OCI-LY7 (cell line): ENCODE measurements around the gene LITAFD. TPM values are rescaled to one million over a fixed set of nuclear protein-coding genes. Genes with fewer than 3 reads are reported as not detected.

Source experiments
- BruUV-seq: library from RNA; stranded (reverse); fragments of 400-500 nt; replicated peaks from 2 replicates; lab custom pipeline; 2021; lab: Mats Ljungman, UMichigan
- CTCF ChIA-PET: fragments of 300-600 bp; sonication (Branson Sonifier 250); formaldehyde crosslinking; loops from one replicate; lab custom pipeline; 2022; ENCODE audit warnings: antibody characterized with exemption; ENCODE audit not compliant: unreplicated experiment; lab: Charles Lee
- POLR2A ChIA-PET: fragments of 300-600 bp; sonication (Branson Sonifier 250); formaldehyde crosslinking; loops from one replicate; lab custom pipeline; 2022; ENCODE audit warnings: antibody characterized with exemption; lab: Charles Lee
- DNase-seq: peaks from one replicate; pipeline ENCODE4 v3.0.0-alpha.2; 2015; ENCODE audit warnings: low spot score
- H2AFZ ChIP-seq: fragments of 200-600 bp; sonication (generic), shearing (Covaris generic); 2 replicates; pipeline ENCODE4 v1.6.1; 2014; ENCODE audit warnings: mild to moderate bottlenecking, antibody characterized with exemption, low read length, moderate library complexity
- H3K27ac ChIP-seq: fragments of 200-600 bp; sonication (generic); 2 replicates; pipeline ENCODE4 v1.5.1; 2014; ENCODE audit warnings: mixed run types, low read depth, mild to moderate bottlenecking, moderate library complexity, low read length, inconsistent platforms; ENCODE audit not compliant: poor library complexity, severe bottlenecking
- H3K36me3 ChIP-seq: fragments of 200-600 bp; sonication (generic); 2 replicates; pipeline ENCODE4 v1.6.1; 2014; ENCODE audit warnings: mild to moderate bottlenecking, antibody characterized with exemption, low read length, moderate library complexity, mixed read lengths; ENCODE audit not compliant: insufficient read depth
- H3K4me1 ChIP-seq: fragments of 200-600 bp; sonication (generic); 2 replicates; pipeline ENCODE4 v1.5.1; 2014; ENCODE audit warnings: mild to moderate bottlenecking, low read length; ENCODE audit not compliant: insufficient read depth, poor library complexity, severe bottlenecking
- H3K4me2 ChIP-seq: fragments of 200-600 bp; sonication (generic); 2 replicates; pipeline ENCODE4 v1.6.1; 2014; ENCODE audit warnings: mild to moderate bottlenecking, low read length
- H3K4me3 ChIP-seq: fragments of 200-600 bp; sonication (generic); 2 replicates; pipeline ENCODE4 v1.5.1; 2014; ENCODE audit warnings: mild to moderate bottlenecking, low read depth, low read length; ENCODE audit not compliant: poor library complexity, severe bottlenecking
- H3K79me2 ChIP-seq: fragments of 200-600 bp; sonication (generic); 2 replicates; pipeline ENCODE4 v1.6.1; 2016; ENCODE audit warnings: low read depth, mild to moderate bottlenecking, low read length, moderate library complexity, mixed read lengths; ENCODE audit not compliant: insufficient read depth
- H3K9me2 ChIP-seq: fragments of 200-600 bp; sonication (generic); 2 replicates; pipeline ENCODE4 v1.6.1; 2016; ENCODE audit warnings: mild to moderate bottlenecking, low read length, mixed read lengths; ENCODE audit not compliant: insufficient read depth
- H3K9me3 ChIP-seq: fragments of 200-600 bp; sonication (generic); 2 replicates; pipeline ENCODE4 v1.6.1; 2014; ENCODE audit warnings: mild to moderate bottlenecking, mixed run types, low read length, mixed read lengths
- H4K20me1 ChIP-seq: fragments of 200-600 bp; sonication (generic); 2 replicates; pipeline ENCODE4 v1.6.1; 2014; ENCODE audit warnings: mild to moderate bottlenecking, antibody characterized with exemption, low read length, moderate library complexity, mixed read lengths; ENCODE audit not compliant: insufficient read depth
- CTCF ChIP-seq: fragments of 200-600 bp; sonication (generic); conservative IDR thresholded peaks from 2 replicates; pipeline ENCODE4 v1.5.1; 2014; ENCODE audit warnings: mild to moderate bottlenecking, antibody characterized with exemption, low read length, moderate library complexity, mixed read lengths
- EZH2phosphoT487 ChIP-seq: fragments of 200-600 bp; sonication (generic); IDR thresholded peaks from 2 replicates; pipeline ENCODE4 v1.6.1; 2018; ENCODE audit warnings: low read depth, borderline replicate concordance, mild to moderate bottlenecking, mixed run types, antibody characterized with exemption, low read length, moderate library complexity, mixed read lengths
- intact Hi-C: fragments of 100-400 bp; cut with micrococcal nuclease; formaldehyde crosslinking; loops from one replicate; pipeline ENCODE4 v1.10.0; 2022; ENCODE audit not compliant: unreplicated experiment
- total RNA-seq, 2 experiments: library from RNA; depleted of rRNA in 1 of 2; stranded (reverse); fragments of >200 nt in 1 of 2; shearing (Covaris generic) in 1 of 2; gene quantifications; 2 replicates each; pipeline ENCODE4 v1.2.3, GENCODE V29; 2014 to 2022

Gene LITAFD
- total RNA-seq, 2 experiments from 2014 or later, result not detected

GRCh38 chr16:8847145-8847544 is 35.0 kb upstream of the LITAFD start:
- Histone ChIP-seq H3K36me3 (peaks cover 68% of the 10 kb centered on the region), H3K4me1 (no peaks in the 10 kb centered on the region), H3K4me3 (no peak overlapping the region), H4K20me1 (no peaks in the 10 kb centered on the region), H3K79me2 (no peaks in the 10 kb centered on the region; the same call in 1 of the 2 replicates), H3K27ac (no peak overlapping the region), H3K9me2 (no peaks in the 10 kb centered on the region), H3K4me2 (no peak overlapping the region), H3K9me3 (no peaks in the 10 kb centered on the region), H2AFZ (no peak overlapping the region)
- no peak for DNase-seq
- ChIA-PET CTCF (no interaction called here), POLR2A (no interaction called here)
- intact Hi-C loops, result no loop called here
- no TSS peak for BruUV-seq
- TF ChIP-seq CTCF (no peak), EZH2phosphoT487 (no peak)

- CTCF ChIA-PET, result no interaction called here
- intact Hi-C loops, result no loop called here
These were observed 34.5 kb upstream of the LITAFD start for GRCh38 chr16:8847623-8848022.

More at GRCh38 chr16:8847623-8848022, 34.5 kb upstream of the LITAFD start:
- no peak for DNase-seq
- POLR2A ChIA-PET, result no interaction called here
- Histone ChIP-seq H3K4me1 (no peaks in the 10 kb centered on the region), H3K9me3 (no peaks in the 10 kb centered on the region), H3K27ac (no peak overlapping the region), H3K79me2 (no peaks in the 10 kb centered on the region; the same call in 1 of the 2 replicates), H3K9me2 (no peaks in the 10 kb centered on the region), H3K4me2 (no peak overlapping the region), H4K20me1 (no peaks in the 10 kb centered on the region), H3K4me3 (no peak overlapping the region), H2AFZ (no peak overlapping the region), H3K36me3 (peaks cover 72% of the 10 kb centered on the region)
- no TSS peak for BruUV-seq
- no peak for TF ChIP-seq EZH2phosphoT487
- no peak for TF ChIP-seq CTCF
